NAMALWA (cell line): ENCODE results near the gene ADGRL3.
"Not testable (repeated sequence)": the region's sequence is repeated elsewhere in the genome, so short reads cannot be mapped to it uniquely, and the experiment has no call there.

ENCODE experiments used
- DNase-seq: peaks from one replicate; pipeline ENCODE4 v3.0.0-alpha.2; 2015; ENCODE audit warnings: low spot score

Gene ADGRL3

GRCh38 chr4:61350932-61351331 lies 150.8 kb downstream of the ADGRL3 start:
- no peak for DNase-seq

- DNase-seq = no peak
Observed at GRCh38 chr4:61356696-61357095, 156.6 kb downstream of the ADGRL3 start.

- no peak for DNase-seq
Observed at GRCh38 chr4:61359301-61359700, 159.2 kb downstream of the ADGRL3 start.

- DNase-seq = not testable (repeated sequence)
Observed at GRCh38 chr4:61372817-61373216, 172.7 kb downstream of the ADGRL3 start.

- DNase-seq = no peak
Observed at GRCh38 chr4:61373901-61374440, 173.8 kb downstream of the ADGRL3 start.

GRCh38 chr4:61374447-61374891 lies 174.3 kb downstream of the ADGRL3 start:
- no peak for DNase-seq

GRCh38 chr4:61375301-61375700 lies 175.2 kb downstream of the ADGRL3 start:
- no peak for DNase-seq

GRCh38 chr4:61376301-61376700 lies 176.2 kb downstream of the ADGRL3 start:
- DNase-seq = no peak

GRCh38 chr4:61379406-61379805 lies 179.3 kb downstream of the ADGRL3 start:
- no peak for DNase-seq

- DNase-seq = no peak
Observed at GRCh38 chr4:61380865-61381264, 180.7 kb downstream of the ADGRL3 start.

- DNase-seq = no peak
Observed at GRCh38 chr4:61385256-61385655, 185.1 kb downstream of the ADGRL3 start.

- not testable (repeated sequence) for DNase-seq
Observed at GRCh38 chr4:61387372-61387771, 187.2 kb downstream of the ADGRL3 start.

- no peak for DNase-seq
Observed at GRCh38 chr4:61389640-61390039, 189.5 kb downstream of the ADGRL3 start.

GRCh38 chr4:61395754-61396153 lies 195.6 kb downstream of the ADGRL3 start:
- no peak for DNase-seq

- no peak for DNase-seq
Observed at GRCh38 chr4:61397174-61397573, 197.0 kb downstream of the ADGRL3 start.

- no peak for DNase-seq
Observed at GRCh38 chr4:61400439-61401038, 200.4 kb downstream of the ADGRL3 start.

GRCh38 chr4:61401771-61402170 lies 201.6 kb downstream of the ADGRL3 start:
- no peak for DNase-seq

GRCh38 chr4:61405307-61405706 lies 205.2 kb downstream of the ADGRL3 start:
- no peak for DNase-seq

- no peak for DNase-seq
Observed at GRCh38 chr4:61406677-61407076, 206.6 kb downstream of the ADGRL3 start.

GRCh38 chr4:61407642-61408618 lies 207.8 kb downstream of the ADGRL3 start:
- no peak for DNase-seq

- DNase-seq = no peak
Observed at GRCh38 chr4:61408861-61409260, 208.7 kb downstream of the ADGRL3 start.

- no peak for DNase-seq
Observed at GRCh38 chr4:61411241-61411640, 211.1 kb downstream of the ADGRL3 start.

GRCh38 chr4:61425315-61425714 lies 225.2 kb downstream of the ADGRL3 start:
- DNase-seq = no peak
